Progenitor cell of endocrine pancreas (in vitro differentiated cells): ENCODE results near the gene DUSP7. TPM values are rescaled to one million over a fixed set of nuclear protein-coding genes. Genes with fewer than 3 reads are reported as not detected.
A peak's percentile ranks its signal among the peaks of the same experiment; 100 is the strongest.

Experiments
- DNase-seq: peaks from one replicate; pipeline ENCODE4 v3.0.0; 2021; ENCODE audit warnings: low spot score; ENCODE audit not compliant: unreplicated experiment
- H3K27ac Mint-ChIP-seq: 2 replicates; pipeline ENCODE4 v1.8.0; 2021; ENCODE audit warnings: mild to moderate bottlenecking, moderate library complexity, mixed read lengths
- H3K27me3 Mint-ChIP-seq: 2 replicates; pipeline ENCODE4 v1.8.0; 2021; ENCODE audit warnings: mixed read lengths
- H3K36me3 Mint-ChIP-seq: 2 replicates; pipeline ENCODE4 v1.8.0; 2022; ENCODE audit warnings: mixed read lengths; ENCODE audit not compliant: insufficient read depth
- H3K4me1 Mint-ChIP-seq: 2 replicates; pipeline ENCODE4 v1.8.0; 2021; ENCODE audit warnings: low read depth, mixed read lengths
- H3K4me3 Mint-ChIP-seq: 2 replicates; pipeline ENCODE4 v1.8.0; 2021; ENCODE audit warnings: low read depth, mild to moderate bottlenecking, moderate library complexity, mixed read lengths
- H3K9me3 Mint-ChIP-seq: 2 replicates; pipeline ENCODE4 v1.8.0; 2021; ENCODE audit warnings: low read depth, mixed read lengths
- total RNA-seq: library from RNA; stranded (reverse); gene quantifications from 2 replicates; pipeline ENCODE4 v1.2.1, GENCODE V29; 2021
- TF ChIP-seq, protein P1 (sequence below): fragments of 200-600 bp; sonication (generic); IDR thresholded peaks from one replicate; pipeline ENCODE4 v1.5.0; 2021; ENCODE audit warnings: antibody characterized with exemption, mild to moderate bottlenecking; ENCODE audit not compliant: unreplicated experiment

Gene DUSP7
- total RNA-seq, 1 donor from 2014 or later = 10.3 TPM

- Mint-ChIP-seq H3K36me3 (peaks cover 4% of the 10 kb centered on the region), H3K27me3 (peaks cover 20% of the 10 kb centered on the region), H3K4me3 (peak overlapping the region; percentile 56), H3K4me1 (peaks cover 7% of the 10 kb centered on the region), H3K27ac (peak overlapping the region; percentile 81), H3K9me3 (no peaks in the 10 kb centered on the region)
- TF ChIP-seq, protein P1, sequence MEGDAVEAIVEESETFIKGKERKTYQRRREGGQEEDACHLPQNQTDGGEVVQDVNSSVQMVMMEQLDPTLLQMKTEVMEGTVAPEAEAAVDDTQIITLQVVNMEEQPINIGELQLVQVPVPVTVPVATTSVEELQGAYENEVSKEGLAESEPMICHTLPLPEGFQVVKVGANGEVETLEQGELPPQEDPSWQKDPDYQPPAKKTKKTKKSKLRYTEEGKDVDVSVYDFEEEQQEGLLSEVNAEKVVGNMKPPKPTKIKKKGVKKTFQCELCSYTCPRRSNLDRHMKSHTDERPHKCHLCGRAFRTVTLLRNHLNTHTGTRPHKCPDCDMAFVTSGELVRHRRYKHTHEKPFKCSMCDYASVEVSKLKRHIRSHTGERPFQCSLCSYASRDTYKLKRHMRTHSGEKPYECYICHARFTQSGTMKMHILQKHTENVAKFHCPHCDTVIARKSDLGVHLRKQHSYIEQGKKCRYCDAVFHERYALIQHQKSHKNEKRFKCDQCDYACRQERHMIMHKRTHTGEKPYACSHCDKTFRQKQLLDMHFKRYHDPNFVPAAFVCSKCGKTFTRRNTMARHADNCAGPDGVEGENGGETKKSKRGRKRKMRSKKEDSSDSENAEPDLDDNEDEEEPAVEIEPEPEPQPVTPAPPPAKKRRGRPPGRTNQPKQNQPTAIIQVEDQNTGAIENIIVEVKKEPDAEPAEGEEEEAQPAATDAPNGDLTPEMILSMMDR = no peak
- no peak for DNase-seq
Observed at GRCh38 chr3:52057812-52058495, 1.6 kb upstream of the DUSP7 start.

DNA sequence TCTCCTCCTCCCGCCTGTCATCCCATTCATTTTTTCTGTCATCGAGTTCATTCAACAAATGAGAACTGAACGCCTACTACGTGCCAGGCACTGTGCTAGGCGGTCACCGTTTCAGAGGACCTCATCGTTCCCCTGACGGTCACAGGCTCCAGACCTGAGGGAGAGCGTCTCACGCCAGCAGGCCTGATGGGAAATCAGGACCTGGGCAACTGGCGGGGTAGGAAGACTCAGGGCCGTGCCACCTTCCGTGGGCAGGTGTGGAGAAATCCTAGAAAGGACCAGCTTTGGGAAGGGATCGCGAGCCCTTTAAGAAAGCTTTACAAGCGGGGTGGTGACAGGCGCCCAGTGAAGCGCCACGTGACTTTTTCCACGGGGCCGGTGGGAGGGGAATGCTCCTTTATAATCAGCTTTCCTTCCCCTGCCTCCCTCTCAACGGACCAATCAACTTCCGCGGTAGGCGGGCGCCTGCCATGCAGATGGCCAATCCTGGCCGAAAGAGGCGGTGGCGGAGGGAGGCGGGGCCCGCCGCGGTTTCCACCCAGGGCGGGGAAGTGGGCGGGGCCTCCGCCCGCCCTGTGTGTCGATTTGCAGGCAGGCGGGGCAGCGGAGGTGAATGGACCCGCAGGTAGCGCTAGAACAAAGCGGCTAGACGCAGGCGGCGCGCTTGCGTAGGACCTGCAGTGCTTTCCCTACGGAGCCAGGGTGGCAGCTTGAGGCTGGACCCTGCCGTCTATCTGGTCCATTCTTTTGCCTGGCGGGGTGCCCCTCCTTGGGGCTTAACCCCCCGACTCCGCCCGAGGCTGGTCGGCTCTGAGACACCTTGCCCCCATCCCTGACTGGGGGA, 819 bp upstream of the DUSP7 start:
- Mint-ChIP-seq H3K4me3 (peak overlapping the region; percentile 85), H3K27ac (peak overlapping the region; percentile 97)
- TF ChIP-seq, protein P1 = no peak

GRCh38 chr3:52055537-52056351, 627 bp downstream of the DUSP7 start:
- H3K4me1 Mint-ChIP-seq = peaks cover 7% of the 10 kb centered on the region
- no peaks in the 10 kb centered on the region for H3K9me3 Mint-ChIP-seq
- peak; percentile 34 for DNase-seq
- H3K27me3 Mint-ChIP-seq = peaks cover 10% of the 10 kb centered on the region
- H3K27ac Mint-ChIP-seq = peak overlapping the region; percentile 56
- peak overlapping the region; percentile 81 for H3K4me3 Mint-ChIP-seq
- peaks cover 6% of the 10 kb centered on the region for H3K36me3 Mint-ChIP-seq
- TF ChIP-seq, protein P1 = peak; percentile 25

More for the DNA sequence above, 819 bp upstream of the DUSP7 start:
- peak; percentile 99 for DNase-seq
- H3K9me3 Mint-ChIP-seq = no peaks in the 10 kb centered on the region
- H3K36me3 Mint-ChIP-seq = peaks cover 6% of the 10 kb centered on the region
- peaks cover 7% of the 10 kb centered on the region for H3K4me1 Mint-ChIP-seq
- peaks cover 19% of the 10 kb centered on the region for H3K27me3 Mint-ChIP-seq

DNA sequence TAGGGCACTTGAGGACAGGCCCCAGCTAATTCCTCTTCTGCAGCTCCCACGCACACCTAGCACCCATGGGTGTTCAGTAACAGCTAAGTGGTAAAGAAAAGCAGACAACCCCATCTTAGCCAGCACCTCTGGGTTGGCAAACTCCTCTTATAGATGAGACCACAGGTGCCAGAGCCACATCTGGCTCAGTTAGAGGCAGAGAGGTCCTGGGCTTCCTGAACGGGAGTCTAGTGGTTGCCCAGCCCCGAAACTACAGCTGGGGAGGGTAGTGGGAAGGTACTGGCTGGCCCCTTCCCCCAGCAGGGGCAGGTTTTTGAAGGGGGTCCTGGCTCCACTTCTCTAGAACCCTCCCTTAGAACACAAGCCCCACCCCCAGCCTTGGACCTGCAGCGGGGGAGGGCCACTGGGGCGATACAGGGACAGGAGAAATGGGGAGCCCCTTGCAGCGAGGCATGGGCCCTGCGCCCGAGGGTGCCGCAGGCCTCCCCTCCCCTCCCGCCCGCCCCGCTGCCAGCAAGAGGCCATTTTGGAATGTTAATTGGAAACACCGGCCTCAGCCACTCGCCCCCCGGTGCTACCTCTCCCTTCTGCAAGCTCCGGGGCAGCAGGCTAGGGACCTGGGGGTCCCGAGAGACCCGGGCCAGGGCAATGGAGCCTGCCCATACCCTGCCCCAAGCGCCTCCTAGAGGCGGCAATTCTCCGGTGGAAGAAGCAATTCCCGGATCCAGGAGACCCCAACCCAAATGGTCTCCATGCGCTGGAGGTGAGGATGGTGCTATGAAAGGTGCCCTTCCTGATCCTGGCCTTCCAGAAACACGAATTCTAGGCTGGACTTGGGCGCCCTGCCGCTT, 1.5 kb downstream of the DUSP7 start:
- Mint-ChIP-seq H3K4me1 (peaks cover 7% of the 10 kb centered on the region), H3K9me3 (no peaks in the 10 kb centered on the region), H3K36me3 (peaks cover 6% of the 10 kb centered on the region), H3K27ac (peak overlapping the region; percentile 56), H3K4me3 (peak overlapping the region; percentile 81), H3K27me3 (peaks cover 9% of the 10 kb centered on the region)
- DNase-seq = no peak
- TF ChIP-seq, protein P1 = peak; percentile 46
